IMR-90 (cell line): ENCODE data around the gene LMX1A. TPM values are rescaled to one million over a fixed set of nuclear protein-coding genes. Genes with fewer than 3 reads are reported as not detected.

ENCODE experiments used
- ATAC-seq: fragments of 200-7000 bp; cut with Tn5 transposase; 2 replicates; pipeline ENCODE4 v1.9.1; 2020; ENCODE audit warnings: low read depth, mild to moderate bottlenecking, moderate library complexity
- BruUV-seq: library from RNA; stranded (reverse); fragments of 400-500 nt; replicated peaks from 2 replicates; lab custom pipeline; 2021; lab: Mats Ljungman, UMichigan
- CTCF ChIA-PET: fragments of 300-600 bp; formaldehyde crosslinking; extraction: SDS; loops from one replicate; lab custom pipeline; 2021; ENCODE audit warnings: antibody characterized with exemption; lab: Yijun Ruan, JAX
- POLR2A ChIA-PET: fragments of 300-600 bp; sonication (Branson Sonifier 250); formaldehyde crosslinking; loops from one replicate; lab custom pipeline; 2022; ENCODE audit warnings: antibody characterized with exemption; ENCODE audit not compliant: unreplicated experiment; lab: Charles Lee
- DNase-seq: peaks from one replicate; pipeline ENCODE4 v3.0.0; 2013
- H2AFZ ChIP-seq: replicated peaks from 2 replicates; pipeline ENCODE3; 2013; ENCODE audit warnings: low read length, mild to moderate bottlenecking; ENCODE audit not compliant: poor library complexity
- H2AK5ac ChIP-seq: 2 replicates; pipeline ENCODE4 v1.6.1; 2013; ENCODE audit warnings: low read depth, low read length, inconsistent platforms
- H2AK9ac ChIP-seq: replicated peaks from 2 replicates; pipeline ENCODE3; 2013; ENCODE audit warnings: mild to moderate bottlenecking, low read depth, low read length, moderate library complexity; ENCODE audit not compliant: poor library complexity
- H2BK120ac ChIP-seq: 2 replicates; pipeline ENCODE4 v1.6.1; 2013; ENCODE audit warnings: low read depth, low read length, inconsistent platforms
- H2BK15ac ChIP-seq: 3 replicates; pipeline ENCODE4 v1.6.1; 2013; ENCODE audit warnings: low read depth, low read length, inconsistent platforms
- H2BK20ac ChIP-seq: 2 replicates; pipeline ENCODE4 v1.6.1; 2013; ENCODE audit warnings: low read depth, mild to moderate bottlenecking, inconsistent platforms, low read length, moderate library complexity
- H2BK5ac ChIP-seq: 2 replicates; pipeline ENCODE4 v1.6.1; 2013; ENCODE audit warnings: mild to moderate bottlenecking, low read depth, low read length, inconsistent platforms; ENCODE audit not compliant: poor library complexity, severe bottlenecking
- H3K14ac ChIP-seq: replicated peaks from 2 replicates; pipeline ENCODE4 v1.6.1; 2013; ENCODE audit warnings: low read depth, low read length, inconsistent platforms
- H3K18ac ChIP-seq: 2 replicates; pipeline ENCODE4 v1.6.1; 2013; ENCODE audit warnings: low read depth, low read length, control low read depth
- H3K23ac ChIP-seq: 2 replicates; pipeline ENCODE4 v1.6.1; 2013; ENCODE audit warnings: low read depth, low read length, inconsistent platforms
- H3K27ac ChIP-seq: 2 replicates; pipeline ENCODE4 v1.5.1; 2013; ENCODE audit warnings: mild to moderate bottlenecking, control low read depth, low read length; ENCODE audit not compliant: insufficient read depth
- H3K27me3 ChIP-seq: 2 replicates; pipeline ENCODE4 v1.6.1; 2013; ENCODE audit warnings: low read length; ENCODE audit not compliant: control insufficient read depth, insufficient read depth
- H3K36me3 ChIP-seq: 2 replicates; pipeline ENCODE4 v1.6.1; 2013; ENCODE audit warnings: low read length, mixed read lengths; ENCODE audit not compliant: control insufficient read depth, insufficient read depth
- H3K4ac ChIP-seq: 2 replicates; pipeline ENCODE4 v1.6.1; 2013; ENCODE audit warnings: low read depth, low read length, inconsistent platforms
- H3K4me1 ChIP-seq: 2 replicates; pipeline ENCODE4 v1.6.1; 2013; ENCODE audit warnings: low read length, mixed read lengths; ENCODE audit not compliant: control insufficient read depth, insufficient read depth
- H3K4me2 ChIP-seq: 2 replicates; pipeline ENCODE4 v1.6.1; 2013; ENCODE audit warnings: low read depth, mild to moderate bottlenecking, control low read depth, low read length, moderate library complexity
- H3K4me3 ChIP-seq: 2 replicates; pipeline ENCODE4 v1.5.1; 2013; ENCODE audit warnings: low read depth, mild to moderate bottlenecking, control low read depth, low read length, moderate library complexity; ENCODE audit not compliant: insufficient read depth
- H3K56ac ChIP-seq: 2 replicates; pipeline ENCODE4 v1.6.1; 2013; ENCODE audit warnings: low read length, inconsistent platforms; ENCODE audit not compliant: insufficient read depth; ENCODE audit errors: extremely low read depth
- H3K79me1 ChIP-seq, 2 experiments: 2 replicates each; pipeline ENCODE4 v1.6.1; 2013; ENCODE audit warnings: low read length in 2 of 2, inconsistent platforms in 1 of 2, low read depth in 1 of 2
- H3K9ac ChIP-seq: 2 replicates; pipeline ENCODE4 v1.6.1; 2013; ENCODE audit warnings: low read depth, low read length, control low read depth
- H3K9me1 ChIP-seq: 2 replicates; pipeline ENCODE4 v1.6.1; 2013; ENCODE audit warnings: low read length, inconsistent platforms; ENCODE audit not compliant: insufficient read depth
- H3K9me3 ChIP-seq: 2 replicates; pipeline ENCODE4 v1.6.1; 2013; ENCODE audit warnings: low read length; ENCODE audit not compliant: control insufficient read depth, insufficient read depth
- H4K20me1 ChIP-seq: 2 replicates; pipeline ENCODE4 v1.6.1; 2013; ENCODE audit warnings: low read length, inconsistent platforms; ENCODE audit not compliant: insufficient read depth
- H4K5ac ChIP-seq: 2 replicates; pipeline ENCODE4 v1.6.1; 2013; ENCODE audit warnings: mild to moderate bottlenecking, low read depth, low read length, control low read depth
- H4K8ac ChIP-seq, 2 experiments: 2 replicates each; pipeline ENCODE4 v1.6.1; 2013; ENCODE audit warnings: low read depth in 2 of 2, low read length in 2 of 2, control low read depth in 1 of 2, inconsistent platforms in 1 of 2
- H4K91ac ChIP-seq: 2 replicates; pipeline ENCODE4 v1.6.1; 2013; ENCODE audit warnings: low read depth, low read length, inconsistent platforms; ENCODE audit not compliant: insufficient read depth
- BHLHE40 ChIP-seq: fragments of 150-350 bp; IDR thresholded peaks from 2 replicates; pipeline ENCODE4 v1.6.1; 2016; ENCODE audit warnings: mild to moderate bottlenecking, low read depth, low read length
- CEBPB ChIP-seq: IDR thresholded peaks from 2 replicates; pipeline ENCODE4 v1.6.1; 2012; ENCODE audit warnings: low read depth, low read length, improper control_type of control experiment
- CHD1 ChIP-seq: IDR thresholded peaks from 2 replicates; pipeline ENCODE4 v1.6.1; 2012; ENCODE audit warnings: low read depth, low read length, improper control_type of control experiment
- CTCF ChIP-seq: conservative IDR thresholded peaks from 2 replicates; pipeline ENCODE4 v1.5.1; 2012; ENCODE audit warnings: mild to moderate bottlenecking, low read depth, low read length, improper control_type of control experiment
- FOS ChIP-seq: fragments of 150-350 bp; IDR thresholded peaks from 2 replicates; pipeline ENCODE4 v1.6.1; 2016; ENCODE audit warnings: low read depth, low read length
- MAFK ChIP-seq: IDR thresholded peaks from 2 replicates; pipeline ENCODE4 v1.6.1; 2012; ENCODE audit warnings: low read depth, low read length, improper control_type of control experiment
- MAZ ChIP-seq: IDR thresholded peaks from 2 replicates; pipeline ENCODE4 v1.6.1; 2012; ENCODE audit warnings: low read depth, mild to moderate bottlenecking, low read length, improper control_type of control experiment, moderate library complexity, borderline replicate concordance
- MXI1 ChIP-seq: IDR thresholded peaks from 2 replicates; pipeline ENCODE4 v1.6.1; 2012; ENCODE audit warnings: low read depth, mild to moderate bottlenecking, low read length, moderate library complexity, borderline replicate concordance
- NFE2L2 ChIP-seq: fragments of 150-350 bp; IDR thresholded peaks from 2 replicates; pipeline ENCODE4 v1.6.1; 2016; ENCODE audit warnings: low read depth, mild to moderate bottlenecking, low read length
- POLR2A ChIP-seq: IDR thresholded peaks from 2 replicates; pipeline ENCODE4 v1.6.1; 2012; ENCODE audit warnings: mild to moderate bottlenecking, low read depth, low read length
- RAD21 ChIP-seq: IDR thresholded peaks from 2 replicates; pipeline ENCODE4 v1.6.1; 2012; ENCODE audit warnings: low read length, improper control_type of control experiment
- RCOR1 ChIP-seq: IDR thresholded peaks from 2 replicates; pipeline ENCODE4 v1.6.1; 2012; ENCODE audit warnings: mild to moderate bottlenecking, low read length, improper control_type of control experiment; ENCODE audit not compliant: insufficient replicate concordance
- RFX5 ChIP-seq: IDR thresholded peaks from 2 replicates; pipeline ENCODE4 v1.8.0; 2012; ENCODE audit warnings: low read depth, mild to moderate bottlenecking, low read length, moderate library complexity
- SMC3 ChIP-seq: fragments of 150-350 bp; IDR thresholded peaks from 2 replicates; pipeline ENCODE4 v1.6.1; 2016; ENCODE audit warnings: low read depth, mild to moderate bottlenecking, antibody characterized with exemption, low read length, moderate library complexity
- USF2 ChIP-seq: fragments of 150-350 bp; IDR thresholded peaks from 2 replicates; pipeline ENCODE4 v1.6.1; 2017; ENCODE audit warnings: mild to moderate bottlenecking, antibody characterized with exemption, low read length, low read depth
- WGBS, 2 experiments: methylation state at CpG; one replicate each; pipeline versions ENCODE4 v1.1.5 to v1.1.7; 2013; ENCODE audit warnings: missing lambda C conversion rate in 2 of 2; ENCODE audit not compliant: insufficient read length in 1 of 2; ENCODE audit errors: extremely low coverage in 2 of 2; 5-methylcytosine and 5-hydroxymethylcytosine counted together
- dilution Hi-C: fragments of 300-500 bp; cut with HindIII; formaldehyde crosslinking; loops from one replicate; pipeline ENCODE4 v1.14.3; 2018; ENCODE audit warnings: low sequenced_read_pairs; ENCODE audit not compliant: unreplicated experiment
- in situ Hi-C: fragments of 300-500 bp; cut with MboI; formaldehyde crosslinking; loops from 3 replicates; pipeline ENCODE4 v1.14.3; 2019; ENCODE audit warnings: low sequenced_read_pairs, inconsistent platforms, mixed read lengths
- intact Hi-C: fragments of 100-400 bp; cut with micrococcal nuclease; formaldehyde crosslinking; loops from 2 replicates; pipeline ENCODE4 v1.10.0; 2022
- polyA plus RNA-seq, 3 experiments: library from polyadenylated mRNA; depleted of rRNA; stranded (reverse); fragments of >200 nt; gene quantifications; 2 replicates each; pipeline ENCODE4 v1.2.3, GENCODE V29; 2012; ENCODE audit warnings: low replicate concordance in 1 of 3
- total RNA-seq: library from RNA; depleted of rRNA; stranded (reverse); fragments of >200 nt; gene quantifications from 2 replicates; pipeline ENCODE4 v1.2.3, GENCODE V29; 2012

The LMX1A gene
- total and polyA plus RNA-seq, 2 of the 4 experiments (the other 2 are of a cell fraction), result not detected

GRCh38 chr1:165356876-165357275 is 361 bp upstream of the LMX1A start:
- Histone ChIP-seq H3K79me1 (no peaks in the 10 kb centered on the region), H3K27ac (no peak overlapping the region), H2AK9ac (no peak overlapping the region), H3K4me2 (no peak overlapping the region), H2AK5ac (no peak overlapping the region), H3K4me1 (no peaks in the 10 kb centered on the region), H3K27me3 (peaks cover 54% of the 10 kb centered on the region), H2AFZ (no peak overlapping the region), H3K9me3 (no peaks in the 10 kb centered on the region), H4K91ac (no peak overlapping the region), H2BK15ac (no peak overlapping the region), H3K4me3 (no peak overlapping the region), H3K14ac (no peak overlapping the region), H4K8ac (no peak overlapping the region), H2BK20ac (no peak overlapping the region), H4K5ac (no peak overlapping the region), H3K9ac (no peak overlapping the region), H2BK120ac (no peak overlapping the region), H3K36me3 (no peaks in the 10 kb centered on the region), H3K9me1 (no peaks in the 10 kb centered on the region), H3K56ac (no peak overlapping the region), H2BK5ac (no peak overlapping the region), H4K20me1 (no peaks in the 10 kb centered on the region), H3K4ac (no peak overlapping the region), H3K18ac (no peak overlapping the region), H3K23ac (no peak overlapping the region)
- intact Hi-C loops (no loop called here), in situ Hi-C loops (no loop called here), dilution Hi-C loops (no loop called here)
- DNase-seq, result no peak
- WGBS, 2 experiments, result 0% methylated on average over 10 of the region's 25 CpGs; no CpG with 5 or more reads in 1 of the 2 experiments
- ChIA-PET POLR2A (no interaction called here), CTCF (no interaction called here)
- TF ChIP-seq MXI1 (no peak), CTCF (no peak), RCOR1 (no peak), MAZ (no peak), SMC3 (no peak), USF2 (no peak), BHLHE40 (no peak), RAD21 (no peak), CEBPB (no peak), MAFK (no peak), FOS (no peak), CHD1 (no peak), POLR2A (no peak), RFX5 (no peak), NFE2L2 (no peak)
- BruUV-seq, result no TSS peak
- no peak for ATAC-seq
